Lower leg skin (tissue), 4 donors: ENCODE data around the gene CCDC9. TPM values are rescaled to one million over a fixed set of nuclear protein-coding genes. Genes with fewer than 3 reads are reported as not detected.

ENCODE experiments used
- DNase-seq, 2 donors: peaks; one replicate each; pipeline ENCODE4 v3.0.0-alpha.2; 2019; ENCODE audit warnings: low spot score in 2 of 2
- H3K4me3 ChIP-seq: fragments of 200-600 bp; sonication (generic); 2 replicates; pipeline ENCODE4 v1.5.1; 2017; ENCODE audit warnings: mild to moderate bottlenecking, low read depth; ENCODE audit not compliant: poor library complexity, severe bottlenecking
- CTCF ChIP-seq, 3 donors: fragments of 450-650 bp; IDR thresholded peaks; one replicate each; pipeline ENCODE4 v1.5.1; 2016; ENCODE audit warnings: antibody characterized with exemption in 3 of 3, mild to moderate bottlenecking in 3 of 3, moderate library complexity in 2 of 3
- POLR2A ChIP-seq, 2 donors: fragments of 450-650 bp; IDR thresholded peaks; one replicate each; pipeline ENCODE4 v1.6.1; 2016 to 2017; ENCODE audit warnings: antibody characterized with exemption in 2 of 2, mild to moderate bottlenecking in 1 of 2, moderate library complexity in 1 of 2
- WGBS, 2 donors: methylation state at CpG; one replicate each; pipeline ENCODE4 v1.1.5; 2018; 5-methylcytosine and 5-hydroxymethylcytosine counted together
- intact Hi-C: fragments of 100-400 bp; cut with DNase I; formaldehyde crosslinking; loops from one replicate; pipeline ENCODE4 v1.15.0; 2023; ENCODE audit warnings: low total_unique reads
- microRNA counts, 2 donors: library from miRNA; unstranded; fragments of <30 nt; microRNA quantifications; one replicate each; lab custom pipeline; 2016
- microRNA-seq, 2 donors: library from miRNA; unstranded; fragments of <30 nt; microRNA quantifications; one replicate each; pipeline ENCODE4, GENCODE V29; 2016; ENCODE audit warnings: borderline replicate concordance in 2 of 2, borderline number of aligned reads in 1 of 2
- total RNA-seq, 4 donors: library from RNA; depleted of rRNA; stranded (reverse); fragments of >200 nt; gene quantifications; one replicate each; pipeline ENCODE4 v1.1.0, GENCODE V29; 2016

CCDC9 gene
- total RNA-seq, 4 donors from 2014 or later = 26.4 to 46.6 (median 33.7) TPM

GRCh38 chr19:47316513-47316912, 60.2 kb downstream of the CCDC9 start:
- WGBS, 2 donors = 88 to 90% methylated on average over 4 of the region's 4 CpGs
- DNase-seq = no peak
- intact Hi-C loops = no loop called here
- no peak overlapping the region for H3K4me3 ChIP-seq
- TF ChIP-seq POLR2A (IDR thresholded peaks at IDR 0.05) = no peak
- no peak for TF ChIP-seq CTCF (IDR thresholded peaks at IDR 0.05)

GRCh38 chr19:47319923-47320871, 63.9 kb downstream of the CCDC9 start:
- TF ChIP-seq CTCF (IDR thresholded peaks at IDR 0.05) (no peak), POLR2A (IDR thresholded peaks at IDR 0.05) (no peak)
- intact Hi-C loops = no loop called here
- 91 to 94% methylated on average over 46 of the region's 46 CpGs for WGBS, 2 donors
- DNase-seq = no peak
- no peak overlapping the region for H3K4me3 ChIP-seq

MicroRNA genes within 50 kb of the gene (microRNA counts, 767-probe panel; counts per million panel counts)
- 0 to 358 counts per million in 2 donors for microRNA hsa-miR-3190-5p (lab: Ali Mortazavi, UCI)

Small RNA genes lying within 50 kb of the gene (microRNA-seq; reads per million reads assigned to microRNA genes)
- gene MIR3190 (0 reads per million in 2 donors), gene MIR3191 (0 reads per million in 2 donors)

Other genes starting within 250 kb of the CCDC9 start
- gene NPAS1, start 236.7 kb upstream of the CCDC9 start, total RNA-seq = 10 to 100 TPM in 3 of 4 donors, 1 to 10 TPM in 1; 5.7 to 24.3 (median 12.6) TPM
- gene TMEM160, start 207.9 kb upstream of the CCDC9 start, total RNA-seq = 10 to 100 TPM; 54.1 to 64.8 (median 56.0) TPM
- 10 to 100 TPM; 21.8 to 29.5 (median 27.6) TPM for gene ZC3H4, start 142.7 kb upstream of the CCDC9 start, total RNA-seq
- gene SAE1, start 125.7 kb upstream of the CCDC9 start, total RNA-seq = 10 to 100 TPM; 38.8 to 56.1 (median 44.2) TPM
- 10 to 100 TPM; 11.2 to 33.0 (median 14.4) TPM for gene BBC3, start 25.3 kb upstream of the CCDC9 start, total RNA-seq
- gene INAFM1, start 18.4 kb downstream of the CCDC9 start, total RNA-seq = 10 to 100 TPM in 1 of 4 donors, 1 to 10 TPM in 3; 6.0 to 13.6 (median 8.2) TPM
- 1 to 10 TPM; 1.1 to 3.7 (median 2.0) TPM for gene C5AR1, start 53.3 kb downstream of the CCDC9 start, total RNA-seq
- 1 to 10 TPM in 3 of 4 donors, under 1 TPM in 1; 0.91 to 3.5 (median 1.7) TPM for gene C5AR2, start 75.7 kb downstream of the CCDC9 start, total RNA-seq
- gene DHX34, start 92.8 kb downstream of the CCDC9 start, total RNA-seq = 10 to 100 TPM; 11.1 to 28.7 (median 18.9) TPM
- 1 to 10 TPM; 1.9 to 8.5 (median 4.6) TPM for gene MEIS3, start 163.0 kb downstream of the CCDC9 start, total RNA-seq
- 1 to 10 TPM in 2 of 4 donors, under 1 TPM in 1, not detected in 1; 0.38 to 2.3 (median 1.6) TPM for gene SLC8A2, start 215.4 kb downstream of the CCDC9 start, total RNA-seq
- gene KPTN, start 227.7 kb downstream of the CCDC9 start, total RNA-seq = 1 to 10 TPM; 3.5 to 9.0 (median 5.9) TPM